GDM1 (cell line): ENCODE data around the gene SYCE3.
"Not testable (repeated sequence)": the region's sequence is repeated elsewhere in the genome, so short reads cannot be mapped to it uniquely, and the experiment has no call there.

ENCODE experiments used
- DNase-seq: peaks from one replicate; lab custom pipeline; 2025; lab: John Stamatoyannopoulos, UW

Gene SYCE3

GRCh38 chr22:50548040-50548920 lies 14.4 kb downstream of the SYCE3 start:
- DNase-seq = no peak

DNA sequence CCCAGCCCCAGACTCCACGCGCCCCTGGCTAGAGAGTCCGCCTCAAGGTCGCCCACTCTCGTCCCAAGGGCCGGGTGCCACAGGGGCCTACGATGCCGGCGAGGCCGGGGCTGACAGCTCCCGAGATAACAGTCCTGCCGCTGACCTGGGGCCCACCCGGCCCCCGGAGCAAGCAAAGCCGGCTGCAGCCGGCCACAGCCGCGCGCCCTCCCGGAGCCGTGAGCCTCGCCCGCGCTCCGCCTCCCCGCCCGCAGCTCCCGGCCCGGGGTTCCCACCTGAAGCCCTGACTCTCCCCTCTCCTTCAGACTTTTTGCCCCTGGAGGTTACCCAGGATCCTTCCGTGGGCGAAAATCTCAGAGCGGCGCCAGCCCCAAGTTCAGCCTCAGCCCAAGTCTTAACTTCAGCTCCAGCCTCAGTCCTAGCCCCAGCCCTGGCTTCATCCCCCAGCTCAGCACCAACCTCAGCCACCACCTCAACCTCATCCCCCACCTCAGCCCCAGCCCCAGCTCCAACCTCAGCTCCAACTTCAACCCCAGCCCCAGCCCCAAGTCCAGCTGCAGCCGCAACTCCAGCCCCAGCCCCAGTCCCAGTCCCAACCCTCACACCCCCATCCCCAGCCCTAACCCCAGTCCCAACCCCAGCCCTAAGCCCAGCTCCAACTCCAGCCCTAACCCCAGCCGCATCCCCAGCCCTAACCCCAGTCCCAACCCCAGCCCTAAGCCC lies 15.3 kb downstream of the SYCE3 start:
- DNase-seq = no peak

- DNase-seq = no peak
These were observed 16.1 kb downstream of the SYCE3 start for GRCh38 chr22:50546326-50547262.

DNA sequence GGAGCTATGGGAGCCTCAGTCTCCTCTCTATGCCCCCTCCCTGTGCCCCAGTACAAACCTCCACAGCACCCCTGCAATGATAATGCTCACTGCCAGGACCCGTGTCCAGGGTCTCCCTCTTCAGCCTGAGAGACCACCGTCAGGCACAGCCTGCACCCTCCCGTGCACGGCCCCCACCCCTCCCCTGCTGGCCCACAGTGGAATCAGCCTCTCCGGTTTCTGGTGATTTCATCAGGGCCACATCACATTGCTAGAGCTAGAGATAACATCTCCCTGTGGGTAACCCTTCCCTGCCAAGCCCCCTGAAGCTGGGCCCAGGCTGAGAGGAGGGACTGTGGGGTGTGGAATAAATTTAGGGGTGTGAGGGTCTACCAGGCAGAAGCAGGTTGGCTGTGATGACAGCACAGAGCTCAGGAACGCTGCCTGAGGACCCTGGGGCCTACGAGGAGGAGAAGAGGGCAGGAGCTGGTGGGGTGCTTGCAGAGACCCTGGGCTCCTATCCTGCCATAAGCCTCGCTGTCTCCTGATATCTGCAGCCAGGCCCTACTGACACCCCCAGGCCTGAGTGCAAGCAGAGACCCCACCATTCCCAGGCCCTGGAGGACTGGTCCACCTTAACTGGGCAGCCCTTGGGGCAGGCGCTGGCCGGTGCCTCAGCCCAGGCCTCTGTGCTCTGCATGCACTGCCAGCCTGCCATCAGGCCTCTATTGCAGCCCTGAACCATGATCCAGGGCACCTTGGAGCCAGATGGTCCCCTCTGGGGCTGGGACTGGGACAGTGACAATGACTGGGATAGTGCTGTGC lies 17.0 kb downstream of the SYCE3 start, which contains the start of gene KLHDC7B:
Gene KLHDC7B, plus strand, starts transcription at position 378 of the 804 bp plus-strand sequence. Its CDS starts 345 bp downstream, at position 723.
- no peak for DNase-seq

DNA sequence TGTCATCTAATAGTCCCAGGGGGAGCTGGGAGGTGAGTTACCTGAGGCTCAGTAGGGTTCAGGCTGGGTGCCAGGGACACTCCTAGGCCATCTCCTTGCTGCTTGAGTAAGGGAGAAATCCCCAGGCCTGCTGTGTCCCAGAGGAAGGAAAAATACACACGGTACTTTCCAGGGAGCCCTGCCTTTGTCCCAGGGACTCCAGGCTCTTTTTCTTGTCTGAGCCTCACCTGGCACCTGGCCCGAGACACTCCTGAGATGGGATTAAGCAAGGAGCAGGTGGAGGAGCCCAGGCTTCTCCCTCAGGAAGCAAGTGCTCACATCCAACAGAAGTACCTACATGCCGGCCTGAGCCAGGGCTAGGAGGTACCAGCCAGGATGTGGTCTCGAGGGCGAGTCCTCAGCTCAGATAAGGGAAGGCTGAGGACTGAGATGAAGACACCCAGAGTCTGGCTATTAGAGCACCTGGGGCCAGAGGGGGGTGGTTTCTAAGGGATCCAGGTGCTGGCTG lies 17.9 kb downstream of the SYCE3 start:
- no peak for DNase-seq

GRCh38 chr22:50544078-50544745 lies 18.5 kb downstream of the SYCE3 start:
- DNase-seq = no peak

- no peak for DNase-seq
These were observed 20.2 kb downstream of the SYCE3 start for GRCh38 chr22:50542416-50542927.

GRCh38 chr22:50541667-50542026 lies 21.1 kb downstream of the SYCE3 start:
- DNase-seq = not testable (repeated sequence)

DNA sequence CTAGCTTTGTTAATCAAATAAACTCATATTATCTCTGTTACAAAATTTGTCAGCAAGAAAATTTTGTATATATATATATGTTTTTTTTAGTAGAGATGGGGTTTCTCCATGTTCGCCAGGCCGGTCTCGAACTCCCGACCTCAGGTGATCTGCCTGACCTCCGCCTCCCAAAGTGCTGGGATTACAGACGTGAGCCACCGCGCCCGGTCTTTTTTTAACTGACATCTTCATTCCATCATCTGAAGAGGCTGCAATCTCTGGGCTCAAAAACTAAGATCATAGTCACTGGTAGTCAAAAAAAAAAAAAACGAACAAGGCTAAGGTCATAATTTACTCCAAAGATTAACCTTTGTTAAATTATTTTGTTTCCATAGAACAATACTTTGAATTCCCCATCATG lies 22.3 kb downstream of the SYCE3 start:
- no peak for DNase-seq

DNA sequence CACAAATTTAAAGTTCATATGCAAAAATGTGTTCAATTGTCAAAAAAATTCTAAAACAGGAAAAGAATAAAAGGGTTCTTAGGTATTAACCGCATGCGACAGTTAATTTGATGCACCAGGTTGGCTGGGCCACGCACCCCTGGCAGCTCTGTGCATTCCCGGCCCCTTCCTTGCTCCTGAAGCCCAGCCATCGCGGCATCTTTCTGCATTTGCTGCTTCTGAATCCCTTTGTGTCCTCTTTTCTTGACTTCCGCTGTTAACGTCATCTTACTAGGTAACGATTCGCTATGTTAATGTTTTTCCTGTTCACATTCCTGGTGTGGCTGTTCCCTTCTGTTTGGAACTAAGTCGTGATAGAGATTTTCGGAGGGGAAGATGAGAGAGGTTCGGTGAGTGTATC lies 25.0 kb downstream of the SYCE3 start:
- no peak for DNase-seq

DNA sequence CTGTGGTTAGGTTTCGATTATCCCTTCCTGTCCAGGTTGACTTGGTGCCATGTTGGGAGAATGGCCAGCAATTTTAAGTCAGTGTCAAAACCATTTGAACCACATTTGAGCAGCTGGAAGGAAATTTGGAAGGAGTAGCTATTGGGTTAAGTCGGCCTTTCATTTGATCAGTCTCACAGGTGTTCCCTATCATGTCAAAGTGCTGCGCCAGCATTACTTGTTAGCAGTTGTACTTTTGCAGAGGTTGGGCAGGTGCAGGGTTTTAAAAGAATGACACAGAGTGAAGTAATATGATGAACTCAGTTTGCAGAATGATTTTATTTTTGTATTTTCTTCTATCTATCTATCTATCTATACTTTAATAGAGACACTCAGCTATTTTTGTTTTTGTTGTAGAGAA lies 26.5 kb downstream of the SYCE3 start:
- DNase-seq = no peak

- DNase-seq = no peak
These were observed 27.6 kb downstream of the SYCE3 start for GRCh38 chr22:50535113-50535512.

DNA sequence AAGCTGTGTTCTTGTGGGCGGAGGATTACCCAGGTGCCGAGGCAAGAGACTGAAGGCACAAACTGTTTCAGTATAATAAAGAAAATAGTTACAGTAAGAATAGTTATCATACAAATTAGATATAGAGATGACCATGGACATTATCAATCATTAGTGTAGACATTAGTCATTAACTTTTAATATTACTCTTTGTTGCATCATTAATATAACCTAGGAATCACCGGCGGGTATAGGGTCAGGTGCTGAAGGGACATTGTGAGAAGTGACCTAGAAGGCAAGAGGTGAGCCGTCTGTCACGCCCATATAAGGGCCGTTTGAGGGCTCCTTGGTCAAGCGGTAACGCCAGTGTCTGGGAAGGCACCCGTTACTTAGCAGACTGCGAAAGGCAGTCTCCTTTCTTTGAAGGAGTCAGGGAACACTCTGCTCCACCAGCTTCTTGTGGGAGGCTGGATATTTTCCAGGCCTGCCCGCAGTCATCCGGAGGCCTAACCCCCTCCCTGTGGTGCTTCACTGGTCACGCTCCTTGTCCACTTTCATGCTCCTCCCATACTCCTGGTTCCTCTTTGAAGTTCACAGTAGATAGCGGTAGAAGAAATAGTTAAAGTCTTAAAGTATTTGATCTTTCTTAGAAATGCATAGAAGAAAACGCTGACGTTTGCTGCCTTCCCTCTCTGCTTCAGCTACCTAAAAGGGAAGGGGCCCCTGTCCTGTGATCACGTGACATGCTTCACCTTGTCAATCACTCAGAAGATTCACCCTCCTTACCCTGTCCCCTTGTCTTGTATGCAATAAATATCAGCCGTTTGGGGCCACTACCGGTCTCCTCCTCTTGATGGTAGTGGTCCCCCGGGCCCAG lies 28.6 kb downstream of the SYCE3 start:
- not testable (repeated sequence) for DNase-seq

GRCh38 chr22:50532824-50533796 lies 29.6 kb downstream of the SYCE3 start:
- no peak for DNase-seq

DNA sequence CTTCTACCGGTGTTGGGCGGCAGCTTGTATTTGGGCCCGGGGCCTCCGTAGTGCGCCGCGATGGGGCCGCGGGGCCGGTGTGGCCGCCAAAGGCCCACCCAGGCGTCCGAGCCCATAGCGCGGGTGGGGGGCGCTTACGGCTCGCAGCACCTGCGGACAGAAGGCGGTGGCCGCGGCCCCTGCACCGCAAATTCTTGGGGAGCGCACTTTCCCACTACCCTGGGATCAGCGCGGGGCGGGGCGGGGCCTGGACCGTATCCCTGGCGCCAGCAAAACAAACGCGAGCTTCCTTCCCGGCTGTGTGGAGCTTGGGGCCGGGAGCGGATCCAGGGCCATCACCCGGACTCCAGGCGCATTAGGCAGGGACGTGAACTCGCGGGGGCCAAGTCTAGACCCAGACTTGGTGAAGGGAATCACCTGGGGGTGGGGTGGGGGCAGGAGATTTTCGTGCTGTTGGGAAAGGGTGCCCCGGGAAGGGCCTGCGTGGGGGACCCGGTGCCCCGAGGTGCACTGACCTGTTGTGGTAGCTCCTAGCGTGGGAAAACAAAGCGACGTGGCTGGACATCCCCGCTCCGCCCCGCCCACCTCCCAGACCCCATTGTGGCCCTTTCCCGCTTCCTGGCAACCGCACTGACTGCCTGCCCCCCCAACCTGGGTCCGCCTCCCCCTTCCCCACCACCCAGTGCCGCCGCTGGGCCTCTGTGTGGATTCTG lies 30.6 kb downstream of the SYCE3 start:
- DNase-seq = no peak

DNA sequence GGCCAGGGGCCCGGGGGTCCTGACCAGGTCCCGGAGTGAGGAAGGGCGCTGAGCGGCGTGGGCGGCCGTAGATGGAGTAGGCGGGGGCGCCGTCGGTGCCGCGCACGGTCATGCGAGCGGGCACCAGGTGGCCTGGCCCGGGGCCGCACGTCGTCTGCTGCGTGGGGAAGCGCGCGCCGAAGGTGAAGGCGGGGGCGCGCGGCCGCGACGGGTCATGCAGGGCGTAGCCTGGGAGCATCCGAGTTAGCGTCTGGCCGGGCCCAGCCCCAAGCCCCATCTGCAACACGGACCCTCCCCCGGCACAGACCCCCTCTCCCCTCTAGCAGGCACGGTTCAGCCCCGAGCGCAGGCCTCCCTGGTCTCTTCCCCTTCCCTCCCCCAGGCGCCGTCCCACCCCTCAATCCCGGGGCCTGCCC lies 31.2 kb downstream of the SYCE3 start:
- DNase-seq = no peak

DNA sequence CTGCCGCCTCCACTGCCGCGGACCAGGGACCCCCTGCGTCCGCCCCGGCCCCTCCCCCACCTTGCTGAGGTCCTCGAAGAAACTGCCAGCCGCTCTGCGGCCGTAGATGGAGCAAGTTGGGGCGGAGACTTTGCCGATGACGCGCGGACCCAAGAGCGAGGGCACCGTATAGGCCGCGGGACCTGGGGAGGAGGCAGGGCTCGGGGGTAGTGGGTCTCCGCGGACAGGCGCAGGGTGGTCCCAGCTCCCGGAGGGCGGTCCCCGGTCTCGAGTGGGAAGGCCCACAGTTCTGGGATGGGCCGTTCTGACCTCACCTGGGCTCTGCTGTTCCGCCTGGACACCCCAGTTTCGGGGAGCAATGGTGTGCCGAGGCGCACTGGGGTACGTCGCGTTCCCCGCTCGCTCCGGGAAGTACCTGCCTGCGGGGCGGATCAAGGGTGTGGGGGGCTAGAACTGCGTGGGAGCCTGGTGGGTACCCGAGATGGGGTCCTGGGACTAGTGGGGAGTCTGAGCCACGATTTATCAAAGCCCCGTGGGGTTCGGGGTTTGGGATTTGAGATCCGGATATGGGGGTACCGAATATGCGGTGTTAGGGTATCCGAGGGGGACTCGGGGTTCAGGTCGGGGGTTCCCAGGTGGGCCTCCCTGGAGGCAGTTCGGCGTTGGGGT lies 31.7 kb downstream of the SYCE3 start:
- DNase-seq = no peak
